A549 (cell line): ENCODE results near the gene ALDH1A3. TPM values are rescaled to one million over a fixed set of nuclear protein-coding genes. Genes with fewer than 3 reads are reported as not detected.

Source experiments
- ATAC-seq, 2 experiments: fragments of 200-7000 bp in 1 of 2; fragments of >200 bp in 1 of 2; cut with Nextera tagmentation in 1 of 2; cut with Tn5 transposase in 1 of 2; 3 replicates each; pipeline versions ENCODE4 v1.8.0 to v1.9.1; 2018 to 2020; ENCODE audit warnings: mild to moderate bottlenecking in 1 of 2, moderate library complexity in 1 of 2
- CTCF ChIA-PET: fragments of 300-600 bp; sonication (Branson Sonifier 250); formaldehyde crosslinking; extraction: SDS; loops from one replicate; lab custom pipeline; 2021; ENCODE audit warnings: antibody characterized with exemption, inconsistent platforms; lab: Yijun Ruan, JAX
- POLR2A ChIA-PET: fragments of 350-600 bp; formaldehyde crosslinking; extraction: SDS; loops from one replicate; lab custom pipeline; 2021; ENCODE audit warnings: antibody characterized with exemption, inconsistent platforms; lab: Yijun Ruan, JAX
- DNase-seq, 2 experiments: peaks; one replicate each; pipeline versions ENCODE4 v3.0.0 to v3.0.0-alpha.2; 2011 to 2016; ENCODE audit warnings: low read depth in 1 of 2, low spot score in 1 of 2
- FAIRE-seq: peaks from 2 replicates; lab custom pipeline; 2011; peaks lifted over from hg19 to GRCh38; lab: Jason Lieb, UNC
- H3K27ac ChIP-seq, 2 experiments: fragments of >200 bp; sonication (Bioruptor Twin); formaldehyde crosslinking; 3 replicates each; pipeline ENCODE4 v1.5.1; 2016 to 2017
- H3K4me1 ChIP-seq: fragments of >200 bp; sonication (Bioruptor Twin); formaldehyde crosslinking; 3 replicates; pipeline ENCODE4 v1.6.1; 2016
- H3K4me2 ChIP-seq: fragments of >200 bp; sonication (Bioruptor Twin); formaldehyde crosslinking; 3 replicates; pipeline ENCODE4 v1.6.1; 2016
- H3K4me3 ChIP-seq: fragments of >200 bp; sonication (Bioruptor Twin); formaldehyde crosslinking; 3 replicates; pipeline ENCODE4 v1.5.1; 2016
- H3K9me3 ChIP-seq: fragments of >200 bp; sonication (Bioruptor Twin); formaldehyde crosslinking; 3 replicates; pipeline ENCODE4 v1.6.1; 2016
- ATOH8 ChIP-seq: fragments of 250-450 bp; sonication (Bioruptor Pico); IDR thresholded peaks from 2 replicates; pipeline ENCODE4 v1.5.0; 2020; ENCODE audit warnings: low read depth, mild to moderate bottlenecking, moderate library complexity
- CBX8 ChIP-seq: fragments of 200-600 bp; sonication (generic); IDR thresholded peaks from 2 replicates; pipeline ENCODE4 v1.6.1; 2016
- CEBPB ChIP-seq, 2 experiments: fragments of >200 bp in 1 of 2; sonication (Bioruptor Twin) in 1 of 2; formaldehyde crosslinking in 1 of 2; IDR thresholded peaks; 2 replicates each; pipeline ENCODE4 v1.6.1; 2012 to 2016
- CHD4 ChIP-seq: fragments of 200-600 bp; sonication (generic); IDR thresholded peaks from 2 replicates; pipeline ENCODE4 v1.6.1; 2016; ENCODE audit warnings: antibody characterized with exemption, mild to moderate bottlenecking, borderline replicate concordance
- EHF ChIP-seq: fragments of 250-450 bp; sonication (Bioruptor Pico); IDR thresholded peaks from 2 replicates; pipeline ENCODE4 v1.5.0; 2020; ENCODE audit warnings: mild to moderate bottlenecking
- EHMT2 ChIP-seq: fragments of 200-600 bp; sonication (generic); IDR thresholded peaks from 2 replicates; pipeline ENCODE4 v1.6.1; 2016; ENCODE audit warnings: antibody characterized with exemption, low read depth, mild to moderate bottlenecking, moderate library complexity
- EP300 ChIP-seq, 2 experiments: fragments of >200 bp; sonication (Bioruptor Twin); formaldehyde crosslinking; IDR thresholded peaks; 2 replicates in 1 of 2; 3 replicates in 1 of 2; pipeline ENCODE4 v1.6.1; 2016 to 2017
- ESRRA ChIP-seq: fragments of 150-350 bp; IDR thresholded peaks from 2 replicates; pipeline ENCODE4 v1.6.1; 2014; ENCODE audit warnings: mild to moderate bottlenecking, low read length, borderline replicate concordance
- FOSB ChIP-seq: fragments of 250-450 bp; sonication (Bioruptor Pico); IDR thresholded peaks from 2 replicates; pipeline ENCODE4 v1.5.0; 2020; ENCODE audit warnings: mild to moderate bottlenecking, moderate library complexity
- GATA3 ChIP-seq: IDR thresholded peaks from 2 replicates; pipeline ENCODE4 v1.6.1; 2012; ENCODE audit warnings: borderline replicate concordance
- HDAC2 ChIP-seq: fragments of 200-600 bp; sonication (generic); IDR thresholded peaks from 2 replicates; pipeline ENCODE4 v1.6.1; 2016
- HEYL ChIP-seq: fragments of 250-450 bp; sonication (Bioruptor Pico); IDR thresholded peaks from 2 replicates; pipeline ENCODE4 v1.8.0; 2021; ENCODE audit warnings: mild to moderate bottlenecking, moderate library complexity
- HMGXB4 ChIP-seq: fragments of 250-450 bp; sonication (Bioruptor Pico); IDR thresholded peaks from 2 replicates; pipeline ENCODE4 v1.5.0; 2021; ENCODE audit warnings: mild to moderate bottlenecking, moderate library complexity, borderline replicate concordance
- HOXA7 ChIP-seq: fragments of 250-450 bp; sonication (Bioruptor Pico); IDR thresholded peaks from 2 replicates; pipeline ENCODE4 v1.5.0; 2020; ENCODE audit warnings: mild to moderate bottlenecking, moderate library complexity
- KDM1A ChIP-seq: fragments of 200-600 bp; sonication (generic); IDR thresholded peaks from 2 replicates; pipeline ENCODE4 v1.6.1; 2016; ENCODE audit warnings: low read depth, mild to moderate bottlenecking
- KDM5A ChIP-seq: fragments of 200-600 bp; sonication (generic); IDR thresholded peaks from 2 replicates; pipeline ENCODE4 v1.6.1; 2016; ENCODE audit warnings: antibody characterized with exemption, mild to moderate bottlenecking
- MYC ChIP-seq: IDR thresholded peaks from 2 replicates; pipeline ENCODE4 v1.6.1; 2012; ENCODE audit warnings: mild to moderate bottlenecking, inconsistent platforms, low read length, improper control_type of control experiment, borderline replicate concordance
- NFE2L2 ChIP-seq: fragments of 150-350 bp; conservative IDR thresholded peaks from 2 replicates; pipeline ENCODE4 v1.6.1; 2014; ENCODE audit warnings: low read length
- NPAS2 ChIP-seq: fragments of 250-450 bp; sonication (Bioruptor Pico); IDR thresholded peaks from 2 replicates; pipeline ENCODE4 v1.8.0; 2022; ENCODE audit warnings: mild to moderate bottlenecking, moderate library complexity, borderline replicate concordance
- NR3C1 ChIP-seq: fragments of >200 bp; sonication (Bioruptor Twin); formaldehyde crosslinking; IDR thresholded peaks from 3 replicates; pipeline ENCODE4 v1.6.1; 2017
- PBX3 ChIP-seq: IDR thresholded peaks from 2 replicates; pipeline ENCODE4 v1.6.1; 2012
- PHF8 ChIP-seq: fragments of 200-600 bp; sonication (generic); IDR thresholded peaks from 2 replicates; pipeline ENCODE4 v1.6.1; 2016; ENCODE audit warnings: low read depth, mild to moderate bottlenecking, antibody characterized with exemption, moderate library complexity, borderline replicate concordance
- POLR2A ChIP-seq: IDR thresholded peaks from 2 replicates; pipeline ENCODE4 v1.6.1; 2012; ENCODE audit warnings: mild to moderate bottlenecking, low read length
- POLR2AphosphoS2 ChIP-seq: conservative IDR thresholded peaks from 2 replicates; pipeline ENCODE4 v1.6.1; 2012; ENCODE audit warnings: low read length, improper control_type of control experiment, inconsistent platforms
- RNF2 ChIP-seq: fragments of 200-600 bp; sonication (generic); IDR thresholded peaks from 2 replicates; pipeline ENCODE4 v1.6.1; 2016; ENCODE audit warnings: low read depth, mild to moderate bottlenecking, antibody characterized with exemption, moderate library complexity, borderline replicate concordance
- SMC3 ChIP-seq: fragments of >200 bp; sonication (Bioruptor Twin); formaldehyde crosslinking; IDR thresholded peaks from 3 replicates; pipeline ENCODE4 v1.6.1; 2018; ENCODE audit warnings: inconsistent platforms
- TFCP2L1 ChIP-seq: fragments of 250-450 bp; sonication (Bioruptor Pico); IDR thresholded peaks from 2 replicates; pipeline ENCODE4 v1.5.0; 2021; ENCODE audit warnings: mild to moderate bottlenecking
- TP53 ChIP-seq: fragments of 250-450 bp; sonication (Bioruptor Pico); IDR thresholded peaks from 2 replicates; pipeline ENCODE4 v1.5.0; 2021; ENCODE audit warnings: mild to moderate bottlenecking, moderate library complexity
- ZFP36 ChIP-seq: fragments of 450-650 bp; IDR thresholded peaks from 2 replicates; pipeline ENCODE4 v1.6.1; 2014; ENCODE audit warnings: borderline replicate concordance; ENCODE audit not compliant: partially characterized antibody
- WGBS: methylation state at CpG from one replicate; pipeline ENCODE4 v1.1.6; 2017; ENCODE audit errors: missing lambda C conversion rate; 5-methylcytosine and 5-hydroxymethylcytosine counted together
- polyA plus RNA-seq, 4 experiments: library from polyadenylated mRNA; depleted of rRNA in 3 of 4; stranded (reverse); fragments of >200 nt; fragmentation: RNase III in 1 of 4; extraction: RNeasy Plus Mini Kit Qiagen cat#74134 plus additional on column Dnase treatment in 1 of 4; gene quantifications; 2 replicates in 3 of 4; 3 replicates in 1 of 4; pipeline ENCODE4 v1.2.3, GENCODE V29; 2011 to 2017
- TF ChIP-seq, protein P1 (sequence below): fragments of 450-650 bp; IDR thresholded peaks from 2 replicates; pipeline ENCODE4 v1.6.1; 2014; ENCODE audit warnings: antibody characterized with exemption
- TF ChIP-seq, protein P2 (sequence below): fragments of 200-600 bp; sonication (generic); IDR thresholded peaks from 2 replicates; pipeline ENCODE4 v1.6.1; 2016; ENCODE audit warnings: antibody characterized with exemption, mild to moderate bottlenecking, moderate library complexity
- TF ChIP-seq, protein P3 (sequence below): IDR thresholded peaks from 2 replicates; pipeline ENCODE4 v1.6.1; 2012

Gene ALDH1A3
- polyA plus RNA-seq, 2 of the 4 experiments (the other 2 are of a cell fraction): 11.5 to 11.9 TPM

DNA sequence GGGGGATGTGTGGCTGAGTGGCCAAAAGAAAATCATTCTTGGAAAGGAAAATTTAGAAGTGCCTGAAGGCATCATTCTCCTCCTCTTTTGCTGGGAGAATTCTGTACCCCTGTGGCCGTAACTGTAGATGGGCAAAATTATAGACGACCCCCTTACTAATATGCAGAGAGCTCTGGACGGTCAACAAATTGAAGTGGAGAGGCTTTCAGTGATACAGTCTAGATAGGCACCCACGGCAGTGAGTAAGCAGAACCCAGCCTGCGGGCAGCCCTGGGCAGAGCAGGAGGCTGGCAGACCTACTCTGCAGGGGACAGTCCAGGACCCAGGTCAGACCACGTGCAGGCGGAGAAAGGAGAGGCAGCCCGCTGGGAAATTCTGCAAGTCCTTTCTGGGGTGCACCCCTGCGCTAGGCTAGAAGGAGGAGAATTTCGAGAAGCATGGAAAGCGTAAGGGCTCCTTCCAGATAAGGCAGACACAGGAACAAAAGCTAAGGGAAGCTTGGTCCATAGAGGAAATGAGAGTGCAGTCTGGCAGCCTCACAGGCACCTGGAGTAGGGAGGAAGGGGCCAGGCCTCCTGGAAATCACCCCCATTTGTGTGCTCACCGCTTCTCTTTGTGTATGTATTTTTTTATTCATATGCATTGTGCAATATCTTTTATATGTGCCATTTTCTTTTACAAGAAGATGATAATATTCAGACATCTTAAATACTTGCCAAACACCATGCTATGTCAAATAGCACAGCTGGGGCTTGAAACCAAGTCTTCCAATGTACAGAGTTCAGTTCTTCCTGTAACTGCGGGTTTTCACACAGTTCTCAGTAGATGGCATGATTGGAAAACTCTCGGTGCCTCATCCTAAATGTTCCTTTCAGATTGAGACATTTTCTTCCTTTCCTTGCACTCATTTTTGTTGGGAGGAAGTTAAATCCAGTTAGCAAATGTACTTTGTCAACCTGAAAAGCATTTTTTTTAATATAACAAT, 79.7 kb downstream of the ALDH1A3 start:
- H3K4me2 ChIP-seq: peak overlapping the region; percentile 76
- peak overlapping the region; percentile 81 to 93 for H3K27ac ChIP-seq
- peak overlapping the region; percentile 30 for H3K4me3 ChIP-seq
- CTCF ChIA-PET: interaction anchor here (0.8 to 4.3 kb wide), 15 partner anchors 10 to 114 kb away, joined by 3 to 63 read pairs (median 4); partner anchors contain the start of gene LRRK1
- WGBS: 2% methylated on average over 14 of the region's 14 CpGs
- DNase-seq (peak; percentile 83 to 86), FAIRE-seq (peak; percentile 79), ATAC-seq (peak; percentile 92 to 94)
- POLR2A ChIA-PET: interaction anchor here (0.7 to 3.5 kb wide), 8 partner anchors 16 to 52 kb away, joined by 3 to 43 read pairs (median 3); partner anchors contain the start of gene LRRK1
- H3K9me3 ChIP-seq: no peaks in the 10 kb centered on the region
- peaks cover 42% of the 10 kb centered on the region for H3K4me1 ChIP-seq
- no peak for TF ChIP-seq KDM1A
- TF ChIP-seq ATOH8 (CRISPR knock-in tag): peak; percentile 55; the same call in 1 of the 2 replicates
- TF ChIP-seq ESRRA: no peak
- TF ChIP-seq PHF8: no peak
- TF ChIP-seq, protein P1, sequence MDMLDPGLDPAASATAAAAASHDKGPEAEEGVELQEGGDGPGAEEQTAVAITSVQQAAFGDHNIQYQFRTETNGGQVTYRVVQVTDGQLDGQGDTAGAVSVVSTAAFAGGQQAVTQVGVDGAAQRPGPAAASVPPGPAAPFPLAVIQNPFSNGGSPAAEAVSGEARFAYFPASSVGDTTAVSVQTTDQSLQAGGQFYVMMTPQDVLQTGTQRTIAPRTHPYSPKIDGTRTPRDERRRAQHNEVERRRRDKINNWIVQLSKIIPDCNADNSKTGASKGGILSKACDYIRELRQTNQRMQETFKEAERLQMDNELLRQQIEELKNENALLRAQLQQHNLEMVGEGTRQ: peak; percentile 82
- TF ChIP-seq EHMT2: no peak
- TF ChIP-seq HMGXB4 (CRISPR knock-in tag): no peak
- TF ChIP-seq CEBPB (IDR thresholded peaks at IDR 0.05): peak; percentile 28 to 69; a peak in 2 of 4 replicates
- no peak for TF ChIP-seq CHD4
- no peak for TF ChIP-seq FOSB (CRISPR knock-in tag)
- no peak; the same call in 1 of the 2 replicates for TF ChIP-seq TP53 (CRISPR knock-in tag)
- TF ChIP-seq, protein P2, sequence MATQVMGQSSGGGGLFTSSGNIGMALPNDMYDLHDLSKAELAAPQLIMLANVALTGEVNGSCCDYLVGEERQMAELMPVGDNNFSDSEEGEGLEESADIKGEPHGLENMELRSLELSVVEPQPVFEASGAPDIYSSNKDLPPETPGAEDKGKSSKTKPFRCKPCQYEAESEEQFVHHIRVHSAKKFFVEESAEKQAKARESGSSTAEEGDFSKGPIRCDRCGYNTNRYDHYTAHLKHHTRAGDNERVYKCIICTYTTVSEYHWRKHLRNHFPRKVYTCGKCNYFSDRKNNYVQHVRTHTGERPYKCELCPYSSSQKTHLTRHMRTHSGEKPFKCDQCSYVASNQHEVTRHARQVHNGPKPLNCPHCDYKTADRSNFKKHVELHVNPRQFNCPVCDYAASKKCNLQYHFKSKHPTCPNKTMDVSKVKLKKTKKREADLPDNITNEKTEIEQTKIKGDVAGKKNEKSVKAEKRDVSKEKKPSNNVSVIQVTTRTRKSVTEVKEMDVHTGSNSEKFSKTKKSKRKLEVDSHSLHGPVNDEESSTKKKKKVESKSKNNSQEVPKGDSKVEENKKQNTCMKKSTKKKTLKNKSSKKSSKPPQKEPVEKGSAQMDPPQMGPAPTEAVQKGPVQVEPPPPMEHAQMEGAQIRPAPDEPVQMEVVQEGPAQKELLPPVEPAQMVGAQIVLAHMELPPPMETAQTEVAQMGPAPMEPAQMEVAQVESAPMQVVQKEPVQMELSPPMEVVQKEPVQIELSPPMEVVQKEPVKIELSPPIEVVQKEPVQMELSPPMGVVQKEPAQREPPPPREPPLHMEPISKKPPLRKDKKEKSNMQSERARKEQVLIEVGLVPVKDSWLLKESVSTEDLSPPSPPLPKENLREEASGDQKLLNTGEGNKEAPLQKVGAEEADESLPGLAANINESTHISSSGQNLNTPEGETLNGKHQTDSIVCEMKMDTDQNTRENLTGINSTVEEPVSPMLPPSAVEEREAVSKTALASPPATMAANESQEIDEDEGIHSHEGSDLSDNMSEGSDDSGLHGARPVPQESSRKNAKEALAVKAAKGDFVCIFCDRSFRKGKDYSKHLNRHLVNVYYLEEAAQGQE: no peak
- no peak for TF ChIP-seq HOXA7
- TF ChIP-seq TFCP2L1 (CRISPR knock-in tag): 0 out of 2 replicates have a peak, but pooled peaks have one; percentile 41
- TF ChIP-seq RNF2: no peak
- no peak for TF ChIP-seq KDM5A
- peak; percentile 87 for TF ChIP-seq MYC
- TF ChIP-seq ZFP36: no peak
- no peak for TF ChIP-seq HEYL (CRISPR knock-in tag)
- TF ChIP-seq EP300 (IDR thresholded peaks at IDR 0.05): peak in 1 of 2 experiments; percentile 44; a peak in 2 of 5 replicates
- peak; percentile 53; the same call in 1 of the 2 replicates for TF ChIP-seq GATA3
- no peak for TF ChIP-seq POLR2AphosphoS2
- TF ChIP-seq NPAS2 (CRISPR knock-in tag): no peak
- peak; percentile 43 for TF ChIP-seq POLR2A
- TF ChIP-seq, protein P3, sequence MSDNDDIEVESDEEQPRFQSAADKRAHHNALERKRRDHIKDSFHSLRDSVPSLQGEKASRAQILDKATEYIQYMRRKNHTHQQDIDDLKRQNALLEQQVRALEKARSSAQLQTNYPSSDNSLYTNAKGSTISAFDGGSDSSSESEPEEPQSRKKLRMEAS: peak; percentile 98
- TF ChIP-seq CBX8: no peak
- 0 out of 2 replicates have a peak, but pooled peaks have one; percentile 21 for TF ChIP-seq NFE2L2
- no peak for TF ChIP-seq EHF
- 0 out of 2 replicates have a peak, but pooled peaks have one; percentile 6 for TF ChIP-seq PBX3
- no peak for TF ChIP-seq HDAC2
- no peak for TF ChIP-seq NR3C1
- no peak for TF ChIP-seq SMC3
